Loucy (cell line): Measurements from ENCODE around the gene VIL1.

Experiments
- H2AFZ ChIP-seq: fragments of 200-600 bp; sonication (generic); 2 replicates; pipeline ENCODE4 v1.6.0; 2016; ENCODE audit warnings: antibody characterized with exemption, mild to moderate bottlenecking, low read length, moderate library complexity
- H3F3A ChIP-seq: fragments of 200-600 bp; 2 replicates; pipeline ENCODE4 v1.6.0; 2016; ENCODE audit warnings: antibody characterized with exemption, low read depth, mild to moderate bottlenecking
- H3K27me3 ChIP-seq: fragments of 200-600 bp; sonication (generic); 2 replicates; pipeline ENCODE4 v1.6.1; 2014; ENCODE audit warnings: low read length, mild to moderate bottlenecking; ENCODE audit not compliant: insufficient read depth, poor library complexity, severe bottlenecking
- H3K36me3 ChIP-seq: fragments of 200-600 bp; sonication (generic); 2 replicates; pipeline ENCODE4 v1.6.1; 2016; ENCODE audit warnings: low read length; ENCODE audit not compliant: insufficient read depth
- H3K4me1 ChIP-seq: fragments of 200-600 bp; sonication (generic); 2 replicates; pipeline ENCODE4 v1.5.1; 2014; ENCODE audit warnings: low read length, mild to moderate bottlenecking; ENCODE audit not compliant: insufficient read depth, poor library complexity, severe bottlenecking
- H3K4me2 ChIP-seq: fragments of 200-600 bp; sonication (generic); 2 replicates; pipeline ENCODE4 v1.6.0; 2014; ENCODE audit warnings: antibody characterized with exemption, low read length, low read depth, mild to moderate bottlenecking; ENCODE audit not compliant: poor library complexity, severe bottlenecking
- H3K4me3 ChIP-seq: fragments of 200-600 bp; sonication (generic); 2 replicates; pipeline ENCODE4 v1.5.1; 2014; ENCODE audit warnings: low read length, mild to moderate bottlenecking, mixed read lengths; ENCODE audit not compliant: poor library complexity, severe bottlenecking
- H3K79me2 ChIP-seq: fragments of 200-600 bp; sonication (generic); 2 replicates; pipeline ENCODE4 v1.6.1; 2014; ENCODE audit warnings: low read length; ENCODE audit not compliant: insufficient read depth
- H3K9ac ChIP-seq: fragments of 200-600 bp; sonication (generic); 2 replicates; pipeline ENCODE4 v1.6.0; 2014; ENCODE audit warnings: mild to moderate bottlenecking, low read depth, low read length, moderate library complexity; ENCODE audit not compliant: poor library complexity, severe bottlenecking
- H3K9me2 ChIP-seq: fragments of 200-600 bp; sonication (generic); replicated peaks from 2 replicates; pipeline ENCODE4 v1.6.1; 2016; ENCODE audit warnings: low read depth, low read length, mixed read lengths
- H3K9me3 ChIP-seq: fragments of 200-600 bp; sonication (generic); 2 replicates; pipeline ENCODE4 v1.6.1; 2014; ENCODE audit warnings: mild to moderate bottlenecking, antibody characterized with exemption, low read length, low read depth; ENCODE audit not compliant: insufficient read depth
- H4K20me1 ChIP-seq: fragments of 200-600 bp; sonication (generic); 2 replicates; pipeline ENCODE4 v1.6.0; 2014; ENCODE audit warnings: antibody characterized with exemption, low read length, mild to moderate bottlenecking; ENCODE audit not compliant: insufficient read depth, poor library complexity, severe bottlenecking
- EZH2phosphoT487 ChIP-seq: fragments of 200-600 bp; IDR thresholded peaks from 2 replicates; pipeline ENCODE4 v1.6.1; 2018; ENCODE audit warnings: antibody characterized with exemption, mild to moderate bottlenecking, moderate library complexity, borderline replicate concordance
- TF ChIP-seq, protein P1 (sequence below): fragments of 200-600 bp; sonication (generic); conservative IDR thresholded peaks from 2 replicates; pipeline ENCODE4 v1.5.1; 2014; ENCODE audit warnings: mild to moderate bottlenecking, antibody characterized with exemption, low read length

VIL1 gene

DNA sequence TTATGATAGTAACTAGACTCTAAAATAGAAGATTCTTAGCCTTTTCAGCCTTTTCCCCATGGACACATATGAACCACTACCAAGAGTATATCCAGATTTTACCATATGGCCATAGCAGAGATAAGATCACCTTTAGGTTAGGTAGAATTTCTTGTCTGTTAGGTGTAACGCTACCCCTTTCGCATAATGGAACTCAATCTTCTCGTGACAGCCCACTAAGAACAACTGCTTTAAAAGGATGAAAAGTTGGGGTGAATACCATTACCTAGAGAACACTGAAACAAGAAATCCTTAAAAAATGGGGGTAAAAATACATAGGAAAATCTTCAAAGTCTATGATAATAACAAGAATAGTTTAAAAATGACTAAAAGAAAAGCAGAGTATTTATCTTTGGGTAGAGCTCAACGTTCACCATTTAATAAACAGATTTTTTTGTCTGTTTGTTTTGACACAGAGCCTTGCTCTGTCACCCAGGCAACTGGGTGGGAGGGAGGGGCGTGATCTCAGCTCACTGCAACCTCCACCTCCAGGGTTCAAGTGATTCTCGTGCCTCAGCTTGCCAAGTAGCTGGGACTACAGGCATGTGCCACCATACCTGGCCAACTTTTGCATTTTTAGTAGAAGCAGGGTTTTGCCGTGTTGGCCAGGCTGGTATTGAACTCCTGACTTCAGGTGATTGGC, 67.2 kb downstream of the VIL1 start:
- H2AFZ ChIP-seq = no peak overlapping the region
- H3F3A ChIP-seq = no peaks in the 10 kb centered on the region
- no peak overlapping the region for H3K4me3 ChIP-seq
- TF ChIP-seq EZH2phosphoT487 = no peak
- TF ChIP-seq, protein P1, sequence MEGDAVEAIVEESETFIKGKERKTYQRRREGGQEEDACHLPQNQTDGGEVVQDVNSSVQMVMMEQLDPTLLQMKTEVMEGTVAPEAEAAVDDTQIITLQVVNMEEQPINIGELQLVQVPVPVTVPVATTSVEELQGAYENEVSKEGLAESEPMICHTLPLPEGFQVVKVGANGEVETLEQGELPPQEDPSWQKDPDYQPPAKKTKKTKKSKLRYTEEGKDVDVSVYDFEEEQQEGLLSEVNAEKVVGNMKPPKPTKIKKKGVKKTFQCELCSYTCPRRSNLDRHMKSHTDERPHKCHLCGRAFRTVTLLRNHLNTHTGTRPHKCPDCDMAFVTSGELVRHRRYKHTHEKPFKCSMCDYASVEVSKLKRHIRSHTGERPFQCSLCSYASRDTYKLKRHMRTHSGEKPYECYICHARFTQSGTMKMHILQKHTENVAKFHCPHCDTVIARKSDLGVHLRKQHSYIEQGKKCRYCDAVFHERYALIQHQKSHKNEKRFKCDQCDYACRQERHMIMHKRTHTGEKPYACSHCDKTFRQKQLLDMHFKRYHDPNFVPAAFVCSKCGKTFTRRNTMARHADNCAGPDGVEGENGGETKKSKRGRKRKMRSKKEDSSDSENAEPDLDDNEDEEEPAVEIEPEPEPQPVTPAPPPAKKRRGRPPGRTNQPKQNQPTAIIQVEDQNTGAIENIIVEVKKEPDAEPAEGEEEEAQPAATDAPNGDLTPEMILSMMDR = no peak
- H3K9me2 ChIP-seq = no peaks in the 10 kb centered on the region
- H3K36me3 ChIP-seq = peaks cover 89% of the 10 kb centered on the region; the same call in 1 of the 2 replicates
- no peaks in the 10 kb centered on the region for H3K9me3 ChIP-seq
- H3K4me1 ChIP-seq = no peaks in the 10 kb centered on the region
- no peak overlapping the region for H3K9ac ChIP-seq
- H3K4me2 ChIP-seq = no peak overlapping the region
- no peaks in the 10 kb centered on the region for H3K79me2 ChIP-seq
- no peaks in the 10 kb centered on the region for H3K27me3 ChIP-seq
- no peaks in the 10 kb centered on the region for H4K20me1 ChIP-seq

DNA sequence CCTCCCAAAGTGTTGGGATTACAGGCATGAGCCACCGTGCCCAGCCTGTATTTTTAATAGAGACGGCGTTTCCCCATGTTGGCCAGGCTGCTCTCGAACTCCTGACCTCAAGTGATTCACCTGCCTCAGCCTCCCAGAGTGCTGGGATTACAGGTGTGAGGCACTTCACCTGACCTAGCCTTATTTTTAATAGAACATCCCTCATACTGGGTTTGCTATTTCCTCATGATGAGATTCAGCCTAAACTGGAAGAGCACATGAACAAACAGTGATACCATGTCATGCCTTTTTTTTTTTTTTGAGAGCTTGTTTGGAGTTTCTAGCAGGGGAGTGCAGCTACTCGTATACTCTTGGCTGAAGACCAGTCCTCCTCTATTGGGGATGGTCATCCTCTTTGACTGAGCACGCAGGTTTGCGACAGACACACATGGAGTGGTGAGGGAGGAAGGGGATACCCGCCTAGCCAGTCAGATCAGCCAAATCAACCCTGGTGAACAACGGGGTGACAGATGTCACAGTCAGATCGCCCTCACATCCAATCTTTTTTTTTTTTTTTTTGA, 81.7 kb downstream of the VIL1 start:
- Histone ChIP-seq H3K4me1 (no peaks in the 10 kb centered on the region), H3K36me3 (peaks cover 75% of the 10 kb centered on the region; the same call in 1 of the 2 replicates), H3K9me2 (no peaks in the 10 kb centered on the region), H3K9me3 (no peaks in the 10 kb centered on the region), H3K9ac (no peak overlapping the region), H4K20me1 (no peaks in the 10 kb centered on the region), H3K4me3 (no peak overlapping the region), H2AFZ (no peak overlapping the region), H3K27me3 (no peaks in the 10 kb centered on the region), H3K4me2 (no peak overlapping the region), H3K79me2 (no peaks in the 10 kb centered on the region), H3F3A (no peaks in the 10 kb centered on the region)
- TF ChIP-seq EZH2phosphoT487 = no peak
- TF ChIP-seq, protein P1 = no peak

DNA sequence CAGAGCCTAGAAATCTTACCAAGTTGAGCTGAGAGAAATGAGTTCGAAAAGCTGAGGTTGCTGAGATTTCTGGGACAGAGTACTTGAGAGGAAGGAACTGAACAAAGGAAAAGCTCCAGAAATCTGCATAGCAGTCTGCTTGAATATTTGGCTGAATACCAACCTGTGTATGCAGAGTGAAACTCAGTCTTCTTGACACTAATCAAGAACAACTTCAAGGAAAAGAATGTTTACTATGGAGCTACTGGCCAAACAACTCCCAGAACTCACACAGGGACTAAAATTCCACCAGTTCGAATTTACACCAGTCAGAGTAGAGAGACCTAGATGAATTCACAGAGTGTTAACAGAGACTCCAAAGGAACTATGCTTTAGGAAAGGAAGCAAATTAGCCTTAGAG, 82.7 kb downstream of the VIL1 start:
- H2AFZ ChIP-seq = no peak overlapping the region

More for the DNA sequence above, 82.7 kb downstream of the VIL1 start:
- Histone ChIP-seq H3F3A (no peaks in the 10 kb centered on the region), H3K79me2 (no peaks in the 10 kb centered on the region), H3K9me3 (no peaks in the 10 kb centered on the region), H3K4me3 (no peak overlapping the region), H3K27me3 (no peaks in the 10 kb centered on the region), H3K4me2 (no peak overlapping the region), H3K4me1 (no peaks in the 10 kb centered on the region), H3K9ac (no peak overlapping the region), H4K20me1 (no peaks in the 10 kb centered on the region), H3K9me2 (no peaks in the 10 kb centered on the region), H3K36me3 (peaks cover 69% of the 10 kb centered on the region; the same call in 1 of the 2 replicates)
- TF ChIP-seq, protein P1 = no peak
- TF ChIP-seq EZH2phosphoT487 = no peak
